K562 (cell line): ENCODE measurements around the gene ACTN3.

Experiments
- CBX2 ChIP-seq: fragments of 200-600 bp; sonication (generic); IDR thresholded peaks from one replicate; pipeline ENCODE4 v1.6.1; 2012; ENCODE audit warnings: mild to moderate bottlenecking, low read length, inconsistent platforms; ENCODE audit not compliant: insufficient read depth, poor library complexity, severe bottlenecking
- CBX5 ChIP-seq: IDR thresholded peaks from 2 replicates; pipeline ENCODE4 v1.6.1; 2014; ENCODE audit warnings: low read depth, borderline replicate concordance
- CREB1 ChIP-seq, 2 experiments: sonication (generic) in 1 of 2; formaldehyde crosslinking in 1 of 2; IDR thresholded peaks; 2 replicates each; pipeline versions ENCODE4 v1.6.1 to v1.8.0; 2012 to 2022; ENCODE audit warnings: inconsistent platforms in 1 of 2, mild to moderate bottlenecking in 1 of 2, missing genetic modification reagents in 1 of 2, moderate library complexity in 1 of 2
- PATZ1 ChIP-seq: fragments of 250-450 bp; sonication (Bioruptor Pico); IDR thresholded peaks from 2 replicates; pipeline ENCODE4 v1.5.0; 2020; ENCODE audit warnings: mild to moderate bottlenecking, borderline replicate concordance
- POLR2AphosphoS5 ChIP-seq: IDR thresholded peaks from 2 replicates; pipeline ENCODE4 v1.6.1; 2011; ENCODE audit warnings: mild to moderate bottlenecking, low read depth, low read length, moderate library complexity; ENCODE audit not compliant: control insufficient read depth, insufficient read depth
- SMC3 ChIP-seq: conservative IDR thresholded peaks from 2 replicates; pipeline ENCODE4 v1.6.1; 2011; ENCODE audit warnings: low read depth, low read length, improper control_type of control experiment; ENCODE audit not compliant: insufficient read depth
- TAF1 ChIP-seq: IDR thresholded peaks from 2 replicates; pipeline ENCODE4 v1.6.1; 2011; ENCODE audit warnings: mild to moderate bottlenecking, low read length, moderate library complexity; ENCODE audit not compliant: insufficient read depth, control insufficient read depth, severe bottlenecking; ENCODE audit errors: extremely low read depth
- ZFX ChIP-seq: sonication (generic); formaldehyde crosslinking; IDR thresholded peaks from 2 replicates; pipeline ENCODE4 v1.8.0; 2022; ENCODE audit warnings: mild to moderate bottlenecking, missing genetic modification reagents, moderate library complexity
- ZNF274 ChIP-seq: IDR thresholded peaks from 2 replicates; pipeline ENCODE4 v1.6.1; 2011; ENCODE audit warnings: low read depth, mild to moderate bottlenecking, low read length, moderate library complexity, borderline replicate concordance
- TF ChIP-seq, protein P1 (sequence below), 3 experiments: IDR thresholded peaks in 2 of 3; conservative IDR thresholded peaks in 1 of 3; 2 replicates each; pipeline ENCODE4 v1.5.1; 2011 to 2012; ENCODE audit warnings: low read length in 3 of 3, mild to moderate bottlenecking in 3 of 3, control low read depth in 2 of 3, improper control_type of control experiment in 1 of 3, inconsistent platforms in 1 of 3, low read depth in 1 of 3, mixed read lengths in 1 of 3, moderate library complexity in 1 of 3; ENCODE audit not compliant: insufficient read depth in 2 of 3
- TF ChIP-seq, protein P2 (sequence below): fragments of 450-650 bp; IDR thresholded peaks from 2 replicates; pipeline ENCODE4 v1.6.1; 2018; ENCODE audit not compliant: partially characterized antibody

GRCh38 chr11:66561975-66562248, 15.2 kb downstream of the ACTN3 start:
- TF ChIP-seq CBX5 (no peak), SMC3 (no peak), CBX2 (no peak), CREB1 (IDR thresholded peaks at IDR 0.05) (no peak), CREB1 (CRISPR knock-in tag; IDR thresholded peaks at IDR 0.05) (no peak), ZNF274 (no peak), POLR2AphosphoS5 (no peak), TAF1 (no peak), PATZ1 (no peak), ZFX (CRISPR knock-in tag) (no peak)
- TF ChIP-seq, protein P1, sequence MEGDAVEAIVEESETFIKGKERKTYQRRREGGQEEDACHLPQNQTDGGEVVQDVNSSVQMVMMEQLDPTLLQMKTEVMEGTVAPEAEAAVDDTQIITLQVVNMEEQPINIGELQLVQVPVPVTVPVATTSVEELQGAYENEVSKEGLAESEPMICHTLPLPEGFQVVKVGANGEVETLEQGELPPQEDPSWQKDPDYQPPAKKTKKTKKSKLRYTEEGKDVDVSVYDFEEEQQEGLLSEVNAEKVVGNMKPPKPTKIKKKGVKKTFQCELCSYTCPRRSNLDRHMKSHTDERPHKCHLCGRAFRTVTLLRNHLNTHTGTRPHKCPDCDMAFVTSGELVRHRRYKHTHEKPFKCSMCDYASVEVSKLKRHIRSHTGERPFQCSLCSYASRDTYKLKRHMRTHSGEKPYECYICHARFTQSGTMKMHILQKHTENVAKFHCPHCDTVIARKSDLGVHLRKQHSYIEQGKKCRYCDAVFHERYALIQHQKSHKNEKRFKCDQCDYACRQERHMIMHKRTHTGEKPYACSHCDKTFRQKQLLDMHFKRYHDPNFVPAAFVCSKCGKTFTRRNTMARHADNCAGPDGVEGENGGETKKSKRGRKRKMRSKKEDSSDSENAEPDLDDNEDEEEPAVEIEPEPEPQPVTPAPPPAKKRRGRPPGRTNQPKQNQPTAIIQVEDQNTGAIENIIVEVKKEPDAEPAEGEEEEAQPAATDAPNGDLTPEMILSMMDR (IDR thresholded peaks at IDR 0.05 in 2 of 3, conservative IDR thresholded peaks at IDR 0.05 in 1 of 3; ENCODE audit: insufficient read depth in 2 of 3, low read depth in 1 of 3, low read length in 3 of 3), result no peak
- TF ChIP-seq, protein P2, sequence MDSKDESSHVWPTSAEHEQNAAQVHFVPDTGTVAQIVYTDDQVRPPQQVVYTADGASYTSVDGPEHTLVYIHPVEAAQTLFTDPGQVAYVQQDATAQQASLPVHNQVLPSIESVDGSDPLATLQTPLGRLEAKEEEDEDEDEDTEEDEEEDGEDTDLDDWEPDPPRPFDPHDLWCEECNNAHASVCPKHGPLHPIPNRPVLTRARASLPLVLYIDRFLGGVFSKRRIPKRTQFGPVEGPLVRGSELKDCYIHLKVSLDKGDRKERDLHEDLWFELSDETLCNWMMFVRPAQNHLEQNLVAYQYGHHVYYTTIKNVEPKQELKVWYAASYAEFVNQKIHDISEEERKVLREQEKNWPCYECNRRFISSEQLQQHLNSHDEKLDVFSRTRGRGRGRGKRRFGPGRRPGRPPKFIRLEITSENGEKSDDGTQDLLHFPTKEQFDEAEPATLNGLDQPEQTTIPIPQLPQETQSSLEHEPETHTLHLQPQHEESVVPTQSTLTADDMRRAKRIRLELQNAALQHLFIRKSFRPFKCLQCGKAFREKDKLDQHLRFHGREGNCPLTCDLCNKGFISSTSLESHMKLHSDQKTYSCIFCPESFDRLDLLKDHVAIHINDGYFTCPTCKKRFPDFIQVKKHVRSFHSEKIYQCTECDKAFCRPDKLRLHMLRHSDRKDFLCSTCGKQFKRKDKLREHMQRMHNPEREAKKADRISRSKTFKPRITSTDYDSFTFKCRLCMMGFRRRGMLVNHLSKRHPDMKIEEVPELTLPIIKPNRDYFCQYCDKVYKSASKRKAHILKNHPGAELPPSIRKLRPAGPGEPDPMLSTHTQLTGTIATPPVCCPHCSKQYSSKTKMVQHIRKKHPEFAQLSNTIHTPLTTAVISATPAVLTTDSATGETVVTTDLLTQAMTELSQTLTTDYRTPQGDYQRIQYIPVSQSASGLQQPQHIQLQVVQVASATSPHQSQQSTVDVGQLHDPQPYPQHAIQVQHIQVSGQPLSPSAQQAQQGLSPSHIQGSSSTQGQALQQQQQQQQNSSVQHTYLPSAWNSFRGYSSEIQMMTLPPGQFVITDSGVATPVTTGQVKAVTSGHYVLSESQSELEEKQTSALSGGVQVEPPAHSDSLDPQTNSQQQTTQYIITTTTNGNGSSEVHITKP, result no peak
